GM18517 (cell line): ENCODE data around the gene CEP131.

Source experiments
- ATAC-seq: cut with Tn5 transposase; IDR thresholded peaks from one replicate; pipeline ENCODE4 v1.9.1; 2021; ENCODE audit warnings: mild to moderate bottlenecking, moderate library complexity; ENCODE audit not compliant: unreplicated experiment

Gene CEP131

GRCh38 chr17:81239714-81240555 is 17.2 kb upstream of the CEP131 start:
- no peak for ATAC-seq

GRCh38 chr17:81238815-81239713 is 16.3 kb upstream of the CEP131 start, which contains the start of the genes NDUFAF8 and TEPSIN:
Gene NDUFAF8 (plus strand): TSS chr17:81239318. CDS start chr17:81239364, 46 bp downstream.
Gene TEPSIN (minus strand): TSS chr17:81239055. CDS start chr17:81239033, 22 bp downstream.
- peak; percentile 93 for ATAC-seq

- ATAC-seq = peak; percentile 7
Observed at GRCh38 chr17:81238490-81238814, 15.7 kb upstream of the CEP131 start.

GRCh38 chr17:81237591-81238489 is 15.1 kb upstream of the CEP131 start:
- no peak for ATAC-seq

- no peak for ATAC-seq
Observed at GRCh38 chr17:81236784-81237183, 14.0 kb upstream of the CEP131 start.

- ATAC-seq = no peak
Observed at GRCh38 chr17:81235822-81236740, 13.3 kb upstream of the CEP131 start.

GRCh38 chr17:81234940-81235821 is 12.4 kb upstream of the CEP131 start:
- ATAC-seq = no peak

GRCh38 chr17:81234506-81234855 is 11.7 kb upstream of the CEP131 start:
- no peak for ATAC-seq

GRCh38 chr17:81233811-81234505 is 11.2 kb upstream of the CEP131 start:
- no peak for ATAC-seq

- ATAC-seq = no peak
Observed at GRCh38 chr17:81233316-81233715, 10.6 kb upstream of the CEP131 start.

- no peak for ATAC-seq
Observed at GRCh38 chr17:81232616-81233241, 10.0 kb upstream of the CEP131 start.

- no peak for ATAC-seq
Observed at GRCh38 chr17:81231766-81232581, 9.2 kb upstream of the CEP131 start.

GRCh38 chr17:81231121-81231645 is 8.4 kb upstream of the CEP131 start:
- ATAC-seq = no peak

- ATAC-seq = no peak
Observed at GRCh38 chr17:81230043-81230820, 7.5 kb upstream of the CEP131 start.

- ATAC-seq = no peak
Observed at GRCh38 chr17:81229666-81229920, 6.8 kb upstream of the CEP131 start.
